ENCODE measurements around the gene SAMSN1. TPM values are rescaled to one million over a fixed set of nuclear protein-coding genes. Genes with fewer than 3 reads are reported as not detected.
A peak's percentile ranks its signal among the peaks of the same experiment; 100 is the strongest.

The SAMSN1 gene
- total and polyA plus RNA-seq, 9 of the 15 experiments (the other 6 are each of a cell fraction or from before 2014, with no cell fraction given) = 101 to 223 (median 159) TPM

- TF ChIP-seq, protein P1, sequence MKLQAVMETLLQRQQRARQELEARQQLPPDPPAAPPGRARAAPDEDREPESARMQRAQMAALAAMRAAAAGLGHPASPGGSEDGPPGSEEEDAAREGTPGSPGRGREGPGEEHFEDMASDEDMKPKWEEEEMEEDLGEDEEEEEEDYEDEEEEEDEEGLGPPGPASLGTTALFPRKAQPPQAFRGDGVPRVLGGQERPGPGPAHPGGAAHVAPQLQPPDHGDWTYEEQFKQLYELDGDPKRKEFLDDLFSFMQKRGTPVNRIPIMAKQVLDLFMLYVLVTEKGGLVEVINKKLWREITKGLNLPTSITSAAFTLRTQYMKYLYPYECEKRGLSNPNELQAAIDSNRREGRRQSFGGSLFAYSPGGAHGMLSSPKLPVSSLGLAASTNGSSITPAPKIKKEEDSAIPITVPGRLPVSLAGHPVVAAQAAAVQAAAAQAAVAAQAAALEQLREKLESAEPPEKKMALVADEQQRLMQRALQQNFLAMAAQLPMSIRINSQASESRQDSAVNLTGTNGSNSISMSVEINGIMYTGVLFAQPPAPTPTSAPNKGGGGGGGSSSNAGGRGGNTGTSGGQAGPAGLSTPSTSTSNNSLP (IDR thresholded peaks at IDR 0.05; ENCODE audit: borderline replicate concordance, low read depth, low read length) = 0 out of 2 replicates have a peak, but pooled peaks have one; percentile 63
- TF ChIP-seq SMARCB1 (IDR thresholded peaks at IDR 0.05; ENCODE audit: insufficient read length, low read depth) = peak; percentile 62
- TF ChIP-seq HIVEP1 (CRISPR knock-in tag; IDR thresholded peaks at IDR 0.05) = no peak
- TF ChIP-seq NFIX (CRISPR knock-in tag; IDR thresholded peaks at IDR 0.05; ENCODE audit: low read depth) = no peak
- TF ChIP-seq WHSC1 (IDR thresholded peaks at IDR 0.05; ENCODE audit: low read length) = no peak
- no peak for TF ChIP-seq SETDB1 (IDR thresholded peaks at IDR 0.05; ENCODE audit: low read length)
- TF ChIP-seq, protein P2, sequence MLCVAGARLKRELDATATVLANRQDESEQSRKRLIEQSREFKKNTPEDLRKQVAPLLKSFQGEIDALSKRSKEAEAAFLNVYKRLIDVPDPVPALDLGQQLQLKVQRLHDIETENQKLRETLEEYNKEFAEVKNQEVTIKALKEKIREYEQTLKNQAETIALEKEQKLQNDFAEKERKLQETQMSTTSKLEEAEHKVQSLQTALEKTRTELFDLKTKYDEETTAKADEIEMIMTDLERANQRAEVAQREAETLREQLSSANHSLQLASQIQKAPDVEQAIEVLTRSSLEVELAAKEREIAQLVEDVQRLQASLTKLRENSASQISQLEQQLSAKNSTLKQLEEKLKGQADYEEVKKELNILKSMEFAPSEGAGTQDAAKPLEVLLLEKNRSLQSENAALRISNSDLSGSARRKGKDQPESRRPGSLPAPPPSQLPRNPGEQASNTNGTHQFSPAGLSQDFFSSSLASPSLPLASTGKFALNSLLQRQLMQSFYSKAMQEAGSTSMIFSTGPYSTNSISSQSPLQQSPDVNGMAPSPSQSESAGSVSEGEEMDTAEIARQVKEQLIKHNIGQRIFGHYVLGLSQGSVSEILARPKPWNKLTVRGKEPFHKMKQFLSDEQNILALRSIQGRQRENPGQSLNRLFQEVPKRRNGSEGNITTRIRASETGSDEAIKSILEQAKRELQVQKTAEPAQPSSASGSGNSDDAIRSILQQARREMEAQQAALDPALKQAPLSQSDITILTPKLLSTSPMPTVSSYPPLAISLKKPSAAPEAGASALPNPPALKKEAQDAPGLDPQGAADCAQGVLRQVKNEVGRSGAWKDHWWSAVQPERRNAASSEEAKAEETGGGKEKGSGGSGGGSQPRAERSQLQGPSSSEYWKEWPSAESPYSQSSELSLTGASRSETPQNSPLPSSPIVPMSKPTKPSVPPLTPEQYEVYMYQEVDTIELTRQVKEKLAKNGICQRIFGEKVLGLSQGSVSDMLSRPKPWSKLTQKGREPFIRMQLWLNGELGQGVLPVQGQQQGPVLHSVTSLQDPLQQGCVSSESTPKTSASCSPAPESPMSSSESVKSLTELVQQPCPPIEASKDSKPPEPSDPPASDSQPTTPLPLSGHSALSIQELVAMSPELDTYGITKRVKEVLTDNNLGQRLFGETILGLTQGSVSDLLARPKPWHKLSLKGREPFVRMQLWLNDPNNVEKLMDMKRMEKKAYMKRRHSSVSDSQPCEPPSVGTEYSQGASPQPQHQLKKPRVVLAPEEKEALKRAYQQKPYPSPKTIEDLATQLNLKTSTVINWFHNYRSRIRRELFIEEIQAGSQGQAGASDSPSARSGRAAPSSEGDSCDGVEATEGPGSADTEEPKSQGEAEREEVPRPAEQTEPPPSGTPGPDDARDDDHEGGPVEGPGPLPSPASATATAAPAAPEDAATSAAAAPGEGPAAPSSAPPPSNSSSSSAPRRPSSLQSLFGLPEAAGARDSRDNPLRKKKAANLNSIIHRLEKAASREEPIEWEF (CRISPR knock-in tag; IDR thresholded peaks at IDR 0.05) = no peak
Observed at GRCh38 chr21:14452031-14452726, 93.9 kb downstream of the SAMSN1 start (continued).

All from K562 (cell line).